Activated CD4-positive, alpha-beta memory T cell treated with anti-CD3 and anti-CD28 coated beads, Interleukin-2, amount 10 ng/mL, durations not matched to agents 7 days and 5 days (primary cell): ENCODE measurements around the gene FAM3D. TPM values are rescaled to one million over a fixed set of nuclear protein-coding genes. Genes with fewer than 3 reads are reported as not detected.
"Not testable (repeated sequence)": the region's sequence is repeated elsewhere in the genome, so short reads cannot be mapped to it uniquely, and the experiment has no call there.

ENCODE experiments used
- CTCF ChIA-PET: fragments of 350-600 bp; sonication (Branson Sonifier 250); formaldehyde crosslinking; loops from one replicate; lab custom pipeline; 2021; ENCODE audit warnings: antibody characterized with exemption, inconsistent platforms; lab: Charles Lee
- POLR2A ChIA-PET: fragments of 350-600 bp; sonication (Branson Sonifier 250); formaldehyde crosslinking; loops from one replicate; lab custom pipeline; 2021; ENCODE audit warnings: antibody characterized with exemption; lab: Charles Lee
- DNase-seq: peaks from one replicate; pipeline ENCODE4 v3.0.0-alpha.2; 2020
- H3K27ac Mint-ChIP-seq: one replicate; pipeline ENCODE4 v1.8.0; 2021; ENCODE audit warnings: mild to moderate bottlenecking, mixed read lengths
- H3K27me3 Mint-ChIP-seq: one replicate; pipeline ENCODE4 v1.8.0; 2021; ENCODE audit warnings: mixed read lengths
- H3K36me3 Mint-ChIP-seq: one replicate; pipeline ENCODE4 v1.8.0; 2021; ENCODE audit warnings: low read depth, mixed read lengths
- H3K4me1 Mint-ChIP-seq: one replicate; pipeline ENCODE4 v1.8.0; 2021; ENCODE audit warnings: mixed read lengths
- H3K4me3 Mint-ChIP-seq: one replicate; pipeline ENCODE4 v1.8.0; 2021; ENCODE audit warnings: mild to moderate bottlenecking, mixed read lengths
- H3K9me3 Mint-ChIP-seq: one replicate; pipeline ENCODE4 v1.8.0; 2021; ENCODE audit warnings: mixed read lengths
- total RNA-seq, 2 experiments: library from RNA; stranded (reverse); gene quantifications; one replicate each; pipeline ENCODE4 v1.2.3, GENCODE V29; 2021

The FAM3D gene
- total RNA-seq, 2 experiments from 2014 or later: not detected

DNA sequence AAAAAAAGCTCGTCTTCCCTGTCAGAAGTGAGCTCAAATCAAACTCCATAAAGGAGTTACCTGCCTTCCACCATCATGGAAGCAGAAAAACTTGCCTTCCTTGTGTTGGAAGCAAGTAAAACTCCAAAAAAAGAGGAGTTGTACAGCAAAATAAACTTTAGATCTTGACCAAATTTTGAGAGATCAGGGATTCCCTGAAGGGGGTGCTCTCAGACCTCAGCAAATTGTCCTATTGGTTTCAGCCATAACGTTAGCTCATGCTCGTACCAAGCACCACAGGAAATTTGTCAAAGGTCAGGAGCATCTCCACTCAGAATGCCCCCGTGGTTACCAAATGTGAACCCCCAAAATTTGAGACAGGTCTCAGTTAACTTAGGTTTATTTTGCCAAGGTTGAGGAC, 28.7 kb upstream of the FAM3D start:
- H3K4me3 Mint-ChIP-seq, CTCF ChIA-PET, DNase-seq, H3K27me3 Mint-ChIP-seq, H3K27ac Mint-ChIP-seq, H3K9me3 Mint-ChIP-seq, POLR2A ChIA-PET, H3K36me3 Mint-ChIP-seq, H3K4me1 Mint-ChIP-seq: not testable (repeated sequence)

DNA sequence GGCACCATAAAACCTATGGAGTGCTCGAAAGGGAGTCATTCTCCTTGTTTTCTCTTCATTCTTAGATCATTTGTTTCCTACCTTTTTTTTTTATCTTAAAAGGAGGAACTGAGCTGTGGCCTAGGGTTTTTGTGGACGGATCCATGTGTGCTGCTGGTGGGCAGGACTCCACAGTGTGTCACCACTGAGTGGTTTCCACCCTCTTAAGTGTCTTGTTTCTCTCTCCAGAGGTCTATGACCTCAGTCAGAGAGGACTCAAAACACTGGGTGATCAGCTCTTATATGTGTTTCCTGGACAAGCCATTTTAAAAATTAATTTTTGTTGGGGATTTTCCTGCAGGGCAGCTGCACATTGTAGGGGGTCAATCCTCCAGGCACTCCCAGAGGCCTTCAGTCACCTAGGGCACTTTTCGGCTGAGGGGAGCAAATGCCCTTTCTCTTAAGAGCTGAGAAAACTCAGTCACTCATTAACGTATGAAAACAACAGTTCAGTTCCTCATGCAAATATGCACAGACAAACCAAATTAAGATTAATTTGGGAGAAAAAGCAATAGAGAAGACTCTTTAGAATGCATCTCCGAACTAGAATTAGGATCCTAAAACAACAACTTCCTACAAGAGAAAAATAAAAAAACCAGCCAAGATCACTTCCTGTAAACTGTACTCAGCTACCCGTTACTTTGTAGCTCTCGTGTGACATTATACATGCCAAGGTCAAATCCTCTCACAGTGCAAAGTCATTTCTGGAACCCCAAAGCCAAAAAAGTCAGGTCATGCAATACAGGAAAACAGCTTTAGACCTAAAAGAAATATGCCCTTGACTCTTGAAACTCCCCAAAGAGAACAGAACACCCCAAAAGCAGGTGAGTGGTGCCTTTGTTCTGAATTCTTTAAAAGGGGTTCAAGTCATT, 27.6 kb upstream of the FAM3D start:
- H3K9me3 Mint-ChIP-seq: peaks cover 6% of the 10 kb centered on the region
- H3K4me3 Mint-ChIP-seq: no peak overlapping the region
- H3K27me3 Mint-ChIP-seq: no peaks in the 10 kb centered on the region
- no peak for DNase-seq
- no peaks in the 10 kb centered on the region for H3K36me3 Mint-ChIP-seq
- H3K4me1 Mint-ChIP-seq: peaks cover 4% of the 10 kb centered on the region
- ChIA-PET CTCF (no interaction called here), POLR2A (no interaction called here)
- no peak overlapping the region for H3K27ac Mint-ChIP-seq

DNA sequence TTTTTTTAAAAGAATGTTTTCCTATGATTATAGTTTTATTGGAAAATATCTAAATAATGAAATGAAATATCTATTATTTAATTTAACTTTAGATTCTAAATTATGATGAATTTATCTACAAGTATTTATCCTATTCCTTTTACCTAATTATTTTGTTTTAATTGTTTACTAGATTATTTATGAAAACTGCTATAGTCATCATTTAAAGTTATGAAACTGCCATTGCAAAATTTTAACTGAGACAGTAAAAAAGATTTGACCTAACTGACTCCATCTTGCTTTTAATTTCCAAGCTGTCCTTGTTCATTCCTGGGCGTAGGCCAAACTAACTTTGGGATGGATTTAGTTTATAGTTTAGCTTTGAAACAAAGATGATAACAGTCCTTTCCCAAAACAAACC, 25.9 kb upstream of the FAM3D start:
- Mint-ChIP-seq H3K27me3 (no peaks in the 10 kb centered on the region), H3K27ac (no peak overlapping the region), H3K4me1 (peaks cover 4% of the 10 kb centered on the region), H3K9me3 (peaks cover 10% of the 10 kb centered on the region), H3K4me3 (no peak overlapping the region), H3K36me3 (no peaks in the 10 kb centered on the region)
- no peak for DNase-seq
- CTCF ChIA-PET: no interaction called here
- POLR2A ChIA-PET: no interaction called here

DNA sequence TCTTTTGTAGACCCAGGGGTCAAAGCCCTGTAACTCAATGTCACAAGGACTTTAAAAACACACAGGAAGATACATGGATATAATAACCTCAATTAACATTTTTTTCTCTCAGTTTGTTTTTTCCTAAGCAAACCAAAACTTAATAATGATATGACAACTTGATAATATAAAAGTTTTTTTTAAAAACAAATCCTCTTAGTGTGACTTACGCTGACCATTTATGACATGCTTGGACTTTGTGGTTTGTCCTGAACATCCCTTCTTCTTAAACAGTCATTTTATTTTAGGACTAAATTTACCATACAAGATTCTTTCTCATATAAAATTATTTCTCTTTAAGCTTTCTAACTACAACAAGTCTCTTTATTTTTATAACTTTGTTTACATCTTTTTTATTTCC, 25.4 kb upstream of the FAM3D start:
- Mint-ChIP-seq H3K36me3 (no peaks in the 10 kb centered on the region), H3K27ac (no peak overlapping the region), H3K4me1 (peaks cover 4% of the 10 kb centered on the region), H3K27me3 (no peaks in the 10 kb centered on the region), H3K4me3 (no peak overlapping the region), H3K9me3 (peaks cover 10% of the 10 kb centered on the region)
- no peak for DNase-seq
- ChIA-PET POLR2A (no interaction called here), CTCF (no interaction called here)

DNA sequence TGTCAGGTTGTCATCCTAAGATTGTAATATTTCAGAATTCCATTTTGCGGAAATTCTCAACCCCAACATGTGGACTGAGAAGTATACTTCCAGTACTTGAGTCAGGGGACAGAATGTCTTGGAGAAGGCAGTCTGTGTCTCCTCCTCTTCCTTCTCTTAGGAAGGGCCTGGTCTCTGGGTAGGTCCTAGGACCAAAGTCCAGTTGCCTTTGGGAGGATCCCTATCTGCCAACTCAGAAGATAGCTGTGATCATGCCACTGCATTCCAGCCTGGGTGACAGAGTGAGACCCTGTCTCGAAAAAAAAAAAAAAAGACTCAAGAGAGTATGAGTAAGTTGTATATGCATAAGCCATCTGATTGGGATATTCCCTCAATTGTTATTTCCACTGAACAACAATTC, 23.9 kb upstream of the FAM3D start:
- Mint-ChIP-seq H3K4me3 (no peak overlapping the region), H3K4me1 (peaks cover 4% of the 10 kb centered on the region), H3K27ac (no peak overlapping the region), H3K9me3 (peaks cover 10% of the 10 kb centered on the region), H3K27me3 (no peaks in the 10 kb centered on the region), H3K36me3 (no peaks in the 10 kb centered on the region)
- ChIA-PET POLR2A (no interaction called here), CTCF (interaction anchor here (0.6 kb wide), 1 partner anchor 887 kb away, joined by 4 read pairs; no protein-coding TSS in a partner anchor)
- no peak for DNase-seq

DNA sequence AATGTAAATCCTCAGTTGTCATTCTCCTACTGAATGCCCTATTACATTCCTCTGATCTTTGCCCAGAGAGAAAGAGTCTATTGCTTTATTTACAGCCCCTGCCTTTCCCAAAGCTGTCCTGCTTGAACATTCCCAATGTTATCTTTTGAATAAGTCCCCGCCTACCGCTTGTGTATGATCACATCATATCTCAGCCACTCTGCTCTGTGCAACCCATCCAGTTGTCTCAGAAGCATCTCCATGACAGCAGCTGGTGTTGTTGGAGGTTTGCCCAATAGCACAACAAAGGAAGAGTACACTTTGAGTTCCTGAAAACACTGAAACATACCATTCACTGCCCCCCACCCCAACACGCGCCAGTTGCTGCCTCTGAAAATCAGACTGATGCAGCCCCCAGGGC, 22.0 kb upstream of the FAM3D start:
- peaks cover 2% of the 10 kb centered on the region for H3K27me3 Mint-ChIP-seq

DNA sequence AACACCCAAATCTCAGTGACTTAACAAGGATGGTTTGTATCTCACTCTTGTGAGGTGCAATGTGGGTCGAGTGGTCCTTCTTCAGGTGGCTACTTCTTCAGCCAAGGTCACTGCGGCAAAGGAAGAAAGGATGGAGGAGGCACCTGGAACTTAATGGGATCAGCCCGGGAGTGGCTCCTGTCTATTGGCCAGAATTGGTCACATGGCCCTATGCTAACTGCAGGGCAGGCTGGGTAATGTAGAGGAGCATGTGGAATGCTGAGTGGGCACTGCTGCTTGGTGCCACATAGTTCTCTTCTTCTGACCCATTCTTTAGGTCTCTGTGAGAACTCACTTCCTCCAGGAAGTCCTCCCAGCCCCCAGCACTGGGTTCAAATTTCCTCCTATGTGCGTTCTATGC, 20.3 kb upstream of the FAM3D start:
- POLR2A ChIA-PET: no interaction called here
- no peaks in the 10 kb centered on the region for H3K36me3 Mint-ChIP-seq
- no peak overlapping the region for H3K27ac Mint-ChIP-seq
- no peak for DNase-seq
- CTCF ChIA-PET: no interaction called here
- peaks cover 4% of the 10 kb centered on the region for H3K4me1 Mint-ChIP-seq
- H3K9me3 Mint-ChIP-seq: peaks cover 6% of the 10 kb centered on the region
- H3K27me3 Mint-ChIP-seq: peaks cover 6% of the 10 kb centered on the region
- H3K4me3 Mint-ChIP-seq: no peak overlapping the region

More for the DNA sequence above, 22.0 kb upstream of the FAM3D start:
- Mint-ChIP-seq H3K9me3 (peaks cover 10% of the 10 kb centered on the region), H3K36me3 (no peaks in the 10 kb centered on the region), H3K4me1 (no peaks in the 10 kb centered on the region), H3K4me3 (no peak overlapping the region), H3K27ac (no peak overlapping the region)
- DNase-seq: no peak
- ChIA-PET POLR2A (no interaction called here), CTCF (no interaction called here)

DNA sequence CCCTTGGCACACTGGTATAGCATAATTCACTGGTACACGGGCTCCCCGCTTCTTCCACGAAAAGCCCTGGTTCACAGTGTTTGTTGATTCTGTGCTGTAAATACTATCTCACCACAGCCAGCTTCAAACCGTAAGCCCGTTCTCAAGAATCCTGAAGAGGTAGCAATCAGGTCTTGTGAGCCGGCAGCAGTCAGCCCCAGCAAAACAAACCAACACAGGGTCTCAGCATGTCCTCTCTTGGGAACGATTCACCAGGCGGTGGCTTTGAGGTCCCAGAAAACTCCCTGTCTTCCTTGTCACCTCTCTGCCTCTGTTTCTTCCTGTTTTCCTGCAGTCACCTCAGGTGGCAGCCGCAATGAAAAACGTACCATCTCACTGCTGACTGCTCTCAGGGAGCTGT, 19.1 kb upstream of the FAM3D start:
- Mint-ChIP-seq H3K9me3 (peaks cover 4% of the 10 kb centered on the region), H3K27ac (no peak overlapping the region)
- POLR2A ChIA-PET: no interaction called here

DNA sequence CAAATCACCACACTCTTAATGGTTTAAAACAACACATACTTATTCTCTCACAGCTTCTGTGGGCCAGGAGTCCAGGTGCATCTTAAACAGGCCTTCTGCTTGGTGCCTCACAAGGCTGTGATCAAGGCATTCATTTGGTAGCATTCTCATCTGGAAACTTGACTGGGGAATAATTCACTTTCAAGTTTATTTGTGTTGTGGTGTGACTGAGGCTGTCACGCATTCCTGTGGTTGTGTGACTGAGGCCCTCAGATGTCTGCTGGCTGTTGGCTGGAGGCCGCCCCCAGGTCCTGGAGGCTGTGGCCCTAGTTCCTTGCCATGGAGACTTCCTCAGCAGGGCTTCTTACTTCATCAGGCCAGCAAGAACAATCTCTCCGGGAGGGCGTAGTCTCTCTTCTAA, 16.9 kb upstream of the FAM3D start:
- POLR2A ChIA-PET: no interaction called here
- no peak overlapping the region for H3K27ac Mint-ChIP-seq
- CTCF ChIA-PET: no interaction called here
- H3K4me3 Mint-ChIP-seq: no peak overlapping the region
- peaks cover 4% of the 10 kb centered on the region for H3K4me1 Mint-ChIP-seq
- H3K9me3 Mint-ChIP-seq: peaks cover 4% of the 10 kb centered on the region
- DNase-seq: no peak
- peaks cover 8% of the 10 kb centered on the region for H3K27me3 Mint-ChIP-seq
- no peaks in the 10 kb centered on the region for H3K36me3 Mint-ChIP-seq

More for the DNA sequence above, 19.1 kb upstream of the FAM3D start:
- peaks cover 4% of the 10 kb centered on the region for H3K4me1 Mint-ChIP-seq
- CTCF ChIA-PET: no interaction called here
- no peak overlapping the region for H3K4me3 Mint-ChIP-seq
- H3K36me3 Mint-ChIP-seq: no peaks in the 10 kb centered on the region
- DNase-seq: no peak
- peaks cover 6% of the 10 kb centered on the region for H3K27me3 Mint-ChIP-seq

DNA sequence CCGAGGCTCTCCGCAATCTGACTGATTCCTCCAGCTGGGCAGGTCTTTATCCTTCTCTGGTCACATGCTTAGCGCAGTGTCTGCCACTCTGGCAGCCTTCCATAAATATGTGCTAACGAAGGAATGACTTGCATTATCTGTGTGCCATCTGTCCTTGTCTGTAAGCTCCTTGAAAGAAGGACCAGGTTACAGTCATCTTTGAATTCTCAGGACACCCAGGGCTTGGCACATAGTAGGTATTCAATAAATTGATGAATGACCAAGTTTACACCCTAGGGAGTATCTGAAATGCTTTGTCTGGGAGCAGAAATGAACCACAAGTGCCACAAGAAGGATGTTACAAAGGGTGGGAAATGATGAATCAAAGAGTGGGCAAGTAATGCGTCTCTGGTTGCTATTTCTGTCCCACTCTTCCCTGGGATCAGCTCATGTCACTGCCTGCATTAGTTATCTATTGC, 16.5 kb upstream of the FAM3D start:
- H3K27me3 Mint-ChIP-seq: peaks cover 8% of the 10 kb centered on the region
- ChIA-PET POLR2A (no interaction called here), CTCF (no interaction called here)
- no peak for DNase-seq
- no peak overlapping the region for H3K4me3 Mint-ChIP-seq
- peaks cover 4% of the 10 kb centered on the region for H3K4me1 Mint-ChIP-seq
- H3K36me3 Mint-ChIP-seq: no peaks in the 10 kb centered on the region
- no peak overlapping the region for H3K27ac Mint-ChIP-seq
- peaks cover 2% of the 10 kb centered on the region for H3K9me3 Mint-ChIP-seq

DNA sequence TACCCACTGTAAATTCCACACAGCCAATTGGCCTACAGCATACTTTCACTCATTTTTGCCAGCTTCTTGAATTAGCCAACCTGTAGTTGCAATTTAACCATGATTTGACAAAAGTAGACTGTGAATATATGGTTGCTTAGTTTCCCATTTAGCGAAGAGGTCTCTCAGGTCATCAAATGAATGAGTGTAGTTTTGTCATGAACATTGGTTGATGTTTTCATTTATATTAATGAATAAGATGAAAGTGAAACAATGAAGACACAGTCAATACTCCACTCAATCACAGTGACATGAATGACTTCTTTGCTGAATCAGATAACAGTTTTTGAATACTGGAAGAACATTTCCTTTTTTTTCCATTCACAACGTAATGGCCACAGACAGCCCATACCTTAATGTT, 15.3 kb upstream of the FAM3D start:
- H3K36me3 Mint-ChIP-seq: no peaks in the 10 kb centered on the region
- H3K4me3 Mint-ChIP-seq: no peak overlapping the region
- ChIA-PET CTCF (no interaction called here), POLR2A (no interaction called here)
- H3K27ac Mint-ChIP-seq: no peak overlapping the region
- H3K9me3 Mint-ChIP-seq: no peaks in the 10 kb centered on the region
- DNase-seq: no peak
- H3K4me1 Mint-ChIP-seq: peaks cover 4% of the 10 kb centered on the region
- peaks cover 16% of the 10 kb centered on the region for H3K27me3 Mint-ChIP-seq

DNA sequence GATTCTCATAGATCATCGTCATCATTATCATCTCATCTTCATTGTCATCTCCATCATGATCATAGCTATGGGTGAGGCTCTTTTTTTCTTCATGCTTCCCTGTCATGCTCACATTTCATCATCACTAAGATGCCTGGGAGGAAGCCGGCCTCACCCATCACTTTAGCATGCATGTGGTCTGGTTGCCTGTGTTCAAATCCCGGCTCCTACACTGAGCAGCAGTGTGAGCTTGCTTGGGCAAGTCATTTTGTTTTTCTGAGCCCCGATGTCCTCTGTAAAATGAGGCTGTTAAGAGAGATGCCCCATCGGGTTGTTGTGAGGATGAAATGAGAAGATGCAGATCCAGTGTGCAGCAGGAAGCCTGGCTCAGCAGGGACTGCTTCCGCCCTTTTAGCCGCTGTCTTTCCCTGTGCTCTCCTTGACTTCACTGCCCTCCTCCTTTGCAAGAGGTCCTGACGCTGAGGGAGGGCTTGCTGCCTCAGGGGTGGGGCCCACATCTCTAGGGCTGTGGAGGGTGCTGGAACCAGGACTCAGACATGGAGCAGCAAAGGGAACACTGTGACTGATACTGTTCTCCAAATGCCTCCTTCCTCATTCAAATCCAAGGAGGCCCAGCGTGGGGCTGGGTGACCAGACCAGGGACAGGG, 14.4 kb upstream of the FAM3D start:
- DNase-seq: no peak
- peaks cover 4% of the 10 kb centered on the region for H3K4me1 Mint-ChIP-seq
- ChIA-PET POLR2A (no interaction called here), CTCF (no interaction called here)
- no peaks in the 10 kb centered on the region for H3K9me3 Mint-ChIP-seq
- H3K36me3 Mint-ChIP-seq: no peaks in the 10 kb centered on the region
- peaks cover 20% of the 10 kb centered on the region for H3K27me3 Mint-ChIP-seq
- no peak overlapping the region for H3K27ac Mint-ChIP-seq
- H3K4me3 Mint-ChIP-seq: no peak overlapping the region

DNA sequence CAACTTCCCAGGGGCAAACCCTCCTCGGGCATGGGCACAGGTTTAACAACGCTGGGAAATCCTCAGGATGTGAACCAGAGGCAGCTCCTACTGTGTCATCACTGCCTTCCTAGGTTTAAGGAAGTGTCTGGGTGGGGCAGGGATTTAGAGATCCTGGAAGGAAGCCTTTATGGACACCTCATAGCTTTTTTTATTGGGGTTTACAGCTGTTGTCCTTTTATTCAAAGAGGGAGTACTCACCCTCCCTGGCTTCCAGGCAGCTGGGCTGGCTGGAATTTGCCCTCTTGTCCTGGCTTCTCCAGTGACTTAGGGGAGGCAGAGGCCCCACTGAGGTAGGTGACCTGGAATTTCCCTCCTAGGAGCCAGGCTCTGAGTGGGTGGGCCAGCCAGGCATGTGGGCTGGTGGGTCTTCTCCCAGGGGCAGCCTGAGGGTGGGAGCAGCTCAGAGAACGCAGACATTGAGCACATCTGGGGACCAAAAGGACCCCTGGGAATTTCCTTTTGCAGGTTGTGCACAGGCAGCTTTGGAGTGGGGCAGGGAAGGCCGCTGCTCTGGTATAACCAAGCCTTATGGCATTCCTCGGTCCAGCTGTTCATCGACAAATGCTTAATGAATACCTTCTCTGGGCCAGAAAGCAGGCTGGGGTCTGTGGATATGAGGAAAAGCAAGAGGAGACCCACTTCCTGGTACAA, 13.5 kb upstream of the FAM3D start:
- Mint-ChIP-seq H3K9me3 (no peaks in the 10 kb centered on the region), H3K36me3 (no peaks in the 10 kb centered on the region), H3K4me1 (peaks cover 4% of the 10 kb centered on the region), H3K27ac (no peak overlapping the region), H3K27me3 (peaks cover 26% of the 10 kb centered on the region), H3K4me3 (no peak overlapping the region)
- ChIA-PET CTCF (no interaction called here), POLR2A (no interaction called here)
- no peak for DNase-seq
